Measurements from ENCODE around the gene CST9.

The CST9 gene

DNA sequence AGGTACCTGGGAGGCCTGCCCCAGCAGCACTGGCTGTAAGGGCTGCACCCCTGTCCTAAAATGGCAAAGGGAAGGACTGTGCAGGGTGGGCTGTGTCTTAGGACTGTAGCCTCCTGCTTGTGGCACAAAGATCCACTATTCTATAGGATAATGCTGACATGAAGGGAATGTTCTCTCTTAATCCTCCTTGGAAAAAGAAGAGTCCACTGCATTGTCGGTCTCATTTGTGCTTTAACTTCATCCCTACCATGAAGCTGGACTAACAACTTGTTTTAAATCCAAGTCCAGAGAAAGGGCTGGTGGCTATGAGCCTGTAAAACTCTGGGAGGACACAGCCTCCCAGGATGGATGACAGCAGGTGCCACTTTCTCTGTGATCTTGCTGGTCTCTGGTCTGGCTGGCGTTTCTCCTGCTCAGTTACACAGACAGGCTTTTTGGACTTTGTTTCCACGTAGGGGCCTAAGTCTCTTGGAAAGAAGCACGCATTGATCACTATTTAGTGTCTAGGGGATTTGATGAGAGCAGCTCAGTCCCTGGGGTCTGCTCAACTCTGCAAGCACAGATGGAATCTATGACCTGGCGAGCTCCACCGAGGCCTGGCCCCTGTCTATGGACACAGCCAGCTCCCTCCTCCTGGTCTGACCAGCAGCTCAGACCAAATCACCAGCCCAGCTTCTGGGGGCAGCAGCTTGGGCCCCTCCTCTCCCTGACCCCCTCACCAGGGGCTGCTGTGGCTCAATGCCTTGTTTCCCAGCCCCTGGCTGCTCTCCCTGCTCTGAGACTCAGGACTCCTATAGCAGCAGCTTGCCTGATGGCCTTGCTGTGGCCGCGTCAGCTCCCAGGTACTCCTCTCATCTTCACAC, 27.2 kb upstream of the CST9 start:
- TF ChIP-seq, protein P1, sequence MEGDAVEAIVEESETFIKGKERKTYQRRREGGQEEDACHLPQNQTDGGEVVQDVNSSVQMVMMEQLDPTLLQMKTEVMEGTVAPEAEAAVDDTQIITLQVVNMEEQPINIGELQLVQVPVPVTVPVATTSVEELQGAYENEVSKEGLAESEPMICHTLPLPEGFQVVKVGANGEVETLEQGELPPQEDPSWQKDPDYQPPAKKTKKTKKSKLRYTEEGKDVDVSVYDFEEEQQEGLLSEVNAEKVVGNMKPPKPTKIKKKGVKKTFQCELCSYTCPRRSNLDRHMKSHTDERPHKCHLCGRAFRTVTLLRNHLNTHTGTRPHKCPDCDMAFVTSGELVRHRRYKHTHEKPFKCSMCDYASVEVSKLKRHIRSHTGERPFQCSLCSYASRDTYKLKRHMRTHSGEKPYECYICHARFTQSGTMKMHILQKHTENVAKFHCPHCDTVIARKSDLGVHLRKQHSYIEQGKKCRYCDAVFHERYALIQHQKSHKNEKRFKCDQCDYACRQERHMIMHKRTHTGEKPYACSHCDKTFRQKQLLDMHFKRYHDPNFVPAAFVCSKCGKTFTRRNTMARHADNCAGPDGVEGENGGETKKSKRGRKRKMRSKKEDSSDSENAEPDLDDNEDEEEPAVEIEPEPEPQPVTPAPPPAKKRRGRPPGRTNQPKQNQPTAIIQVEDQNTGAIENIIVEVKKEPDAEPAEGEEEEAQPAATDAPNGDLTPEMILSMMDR (IDR thresholded peaks at IDR 0.05; ENCODE audit: low read depth, low read length, missing control alignments), result no peak
- H3K4me3 ChIP-seq (ENCODE audit: low read depth, low read length), result no peak overlapping the region
- DNase-seq (ENCODE audit: low read depth), result no peak

DNA sequence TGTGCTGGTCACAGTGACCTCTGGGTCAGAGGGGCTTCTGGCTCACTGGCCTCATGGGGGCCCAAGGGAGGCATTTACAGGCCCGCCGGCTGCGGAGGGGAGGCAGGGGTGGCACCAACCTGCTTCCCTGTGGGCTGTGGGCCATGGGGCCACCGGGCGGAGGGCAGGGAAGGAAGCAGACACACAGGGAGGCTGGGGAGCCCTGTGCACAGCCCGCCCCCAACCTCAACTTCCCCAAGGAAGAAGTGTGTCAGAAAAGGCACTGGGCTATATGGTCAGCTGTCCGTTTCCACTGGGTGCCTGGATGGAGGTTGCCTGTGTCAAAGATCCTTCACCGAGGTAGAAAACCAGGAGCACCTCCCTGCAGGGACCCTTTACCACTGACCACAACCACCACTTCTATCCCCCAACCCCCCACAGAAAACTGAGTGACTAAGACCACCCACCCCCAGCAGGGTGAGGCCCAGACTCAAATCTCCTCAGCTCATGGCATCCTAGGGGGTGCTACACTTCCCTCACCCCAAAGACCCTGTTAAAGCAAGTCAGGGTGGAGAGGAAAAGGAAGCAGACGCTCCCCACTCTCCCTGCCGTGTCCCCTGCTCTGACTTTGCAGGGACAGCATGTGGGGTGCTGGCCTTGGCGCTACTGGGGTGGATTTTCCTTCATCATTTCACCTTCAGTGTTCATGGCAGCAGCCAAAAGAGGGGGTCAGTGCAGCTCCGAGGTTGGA, 26.4 kb upstream of the CST9 start:
- no peak for DNase-seq (ENCODE audit: low read depth)
- TF ChIP-seq, protein P1 (IDR thresholded peaks at IDR 0.05; ENCODE audit: low read depth, low read length, missing control alignments), result no peak
- H3K4me3 ChIP-seq (ENCODE audit: low read depth, low read length), result no peak overlapping the region

DNA sequence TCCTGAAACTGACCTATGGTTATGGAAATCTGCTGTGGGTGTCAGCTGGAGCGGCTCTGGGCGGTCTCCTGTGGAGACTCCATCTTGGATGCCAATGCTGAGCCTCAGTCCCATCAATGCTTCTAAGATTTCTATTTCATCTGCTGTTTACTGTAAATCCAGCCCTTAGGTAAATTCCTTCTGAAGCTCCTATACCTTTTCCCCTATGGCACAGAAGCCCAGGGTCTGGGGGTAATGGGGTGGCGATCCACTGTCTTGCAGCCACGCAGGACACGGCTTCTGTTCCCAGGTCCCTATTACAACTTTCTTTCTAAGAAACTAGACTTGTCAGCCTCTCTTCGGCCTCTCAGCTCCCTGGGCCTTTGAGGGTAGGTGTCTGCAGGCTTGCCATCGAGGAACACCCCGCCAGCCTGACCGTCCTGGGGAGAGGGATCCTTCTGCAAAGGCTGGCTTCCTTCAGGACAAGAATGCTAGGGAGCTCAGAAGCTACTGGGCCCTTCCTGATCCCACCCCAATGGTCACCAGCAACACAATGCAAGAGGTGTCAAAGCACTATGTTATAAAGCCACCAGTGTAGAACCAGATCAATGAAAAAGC, 25.6 kb upstream of the CST9 start:
- no peak overlapping the region for H3K4me3 ChIP-seq (ENCODE audit: low read depth, low read length)
- TF ChIP-seq, protein P1 (IDR thresholded peaks at IDR 0.05; ENCODE audit: low read depth, low read length, missing control alignments), result no peak
- DNase-seq (ENCODE audit: low read depth), result no peak

DNA sequence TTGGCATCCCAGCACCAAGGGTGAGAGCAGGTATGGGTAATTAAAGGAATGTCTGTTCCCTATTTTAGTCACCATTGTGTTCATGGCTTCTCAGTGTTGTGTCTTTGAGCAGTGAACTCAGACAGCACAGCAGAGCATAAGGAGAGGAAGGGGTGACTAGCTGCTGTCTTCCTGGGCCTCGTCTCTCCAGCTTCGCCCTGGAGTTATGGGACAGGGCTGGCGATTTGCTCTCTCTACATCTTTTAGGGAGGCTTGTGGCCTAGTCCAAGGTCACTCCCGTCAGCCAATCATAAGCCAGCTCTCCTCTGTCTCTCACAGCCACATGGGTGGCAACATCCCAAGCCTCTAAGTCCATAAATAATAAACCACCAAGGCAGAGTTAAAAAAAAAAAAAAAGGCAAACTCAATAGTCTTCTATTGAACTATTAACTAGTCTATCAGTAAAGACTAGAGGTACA, 24.7 kb upstream of the CST9 start:
- TF ChIP-seq, protein P1 (IDR thresholded peaks at IDR 0.05; ENCODE audit: low read depth, low read length, missing control alignments), result no peak
- DNase-seq (ENCODE audit: low read depth), result no peak
- no peak overlapping the region for H3K4me3 ChIP-seq (ENCODE audit: low read depth, low read length)

DNA sequence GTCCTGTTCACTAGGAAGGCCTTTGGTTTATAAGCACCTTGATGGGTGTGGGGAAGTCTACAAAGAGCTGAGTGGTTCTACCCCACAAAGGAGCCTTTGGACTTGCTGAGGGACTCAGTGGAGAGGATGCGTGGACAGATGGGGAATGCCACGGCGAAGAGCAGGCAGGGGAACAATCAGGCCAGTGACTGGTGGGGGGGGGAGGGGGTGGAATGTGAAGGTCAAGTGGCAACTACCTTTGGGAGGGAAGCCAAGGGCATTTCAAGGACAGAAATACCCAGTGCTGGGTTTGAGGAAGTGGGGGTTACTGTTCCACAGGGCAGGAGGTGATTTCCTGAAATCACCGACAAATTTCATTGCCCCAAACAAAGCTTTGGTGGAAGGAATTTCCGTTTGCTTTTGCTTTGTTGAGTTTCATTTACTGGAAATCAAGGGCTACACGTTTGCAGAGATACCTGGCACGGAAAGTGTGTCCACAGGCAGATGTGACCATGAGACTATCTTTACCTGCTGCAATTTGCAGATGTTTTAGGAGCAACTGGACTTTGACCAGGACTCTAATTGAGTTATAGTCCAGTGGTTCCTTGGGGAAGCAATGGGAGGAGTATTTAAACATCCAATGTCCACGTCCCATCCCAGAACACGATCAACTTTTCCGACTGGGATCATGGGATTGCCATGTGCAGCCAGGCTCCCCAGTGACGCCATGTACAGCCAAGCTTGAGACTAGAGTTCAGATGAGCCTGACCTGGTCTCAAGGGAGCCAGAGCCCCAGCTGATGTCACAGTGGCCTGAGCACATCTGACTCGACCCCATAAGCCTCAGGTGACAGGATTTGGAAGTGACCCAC, 24.1 kb upstream of the CST9 start:
- TF ChIP-seq, protein P1 (IDR thresholded peaks at IDR 0.05; ENCODE audit: low read depth, low read length, missing control alignments), result no peak
- no peak for DNase-seq (ENCODE audit: low read depth)
- no peak overlapping the region for H3K4me3 ChIP-seq (ENCODE audit: low read depth, low read length)

DNA sequence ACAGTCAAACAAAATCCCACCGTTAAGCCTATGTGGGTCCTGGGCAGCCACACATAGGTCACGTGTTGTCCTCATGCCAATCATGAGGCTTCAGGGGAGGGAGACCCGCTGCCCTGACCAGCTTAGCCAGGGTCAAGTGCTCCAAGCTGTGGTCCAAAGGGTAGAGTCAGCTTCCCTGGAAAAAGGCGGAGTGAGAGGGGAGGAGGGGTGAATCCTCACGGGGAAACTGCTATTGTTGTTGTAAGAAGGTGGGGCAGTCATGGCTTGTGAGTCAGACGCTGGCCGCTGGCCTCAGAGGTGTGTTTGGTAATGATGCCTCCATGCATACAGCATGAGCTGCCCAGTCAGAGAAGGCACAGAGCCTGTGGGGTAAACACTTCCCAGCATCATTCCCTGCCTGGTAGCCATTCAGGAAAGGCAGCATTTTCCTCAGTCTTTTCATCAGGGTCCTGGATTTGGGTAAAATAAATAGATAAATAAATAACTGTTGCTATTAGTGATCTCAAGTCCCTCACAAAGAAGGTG, 23.4 kb upstream of the CST9 start:
- no peak overlapping the region for H3K4me3 ChIP-seq (ENCODE audit: low read depth, low read length)
- no peak for DNase-seq (ENCODE audit: low read depth)
- TF ChIP-seq, protein P1 (IDR thresholded peaks at IDR 0.05; ENCODE audit: low read depth, low read length, missing control alignments), result no peak
